Parathyroid adenoma (tissue), 2 donors: Measurements from ENCODE around the gene TARM1.

ENCODE experiments used
- H2AFZ ChIP-seq: fragments of 300-600 bp; sonication (generic); one replicate; pipeline ENCODE4 v1.7.0; 2017; ENCODE audit warnings: antibody characterized with exemption, mild to moderate bottlenecking
- H3K27ac ChIP-seq: fragments of 300-600 bp; sonication (generic); one replicate; pipeline ENCODE4 v1.7.0; 2017
- H3K27me3 ChIP-seq: fragments of 300-600 bp; sonication (generic); one replicate; pipeline ENCODE4 v1.7.0; 2017; ENCODE audit warnings: low read length; ENCODE audit not compliant: control insufficient read depth, insufficient read depth
- H3K36me3 ChIP-seq: fragments of 300-600 bp; sonication (generic); one replicate; pipeline ENCODE4 v1.7.0; 2017; ENCODE audit warnings: low read length; ENCODE audit not compliant: control insufficient read depth, insufficient read depth
- H3K4me1 ChIP-seq: fragments of 300-600 bp; sonication (generic); one replicate; pipeline ENCODE4 v1.7.0; 2017; ENCODE audit warnings: control low read depth
- H3K4me2 ChIP-seq: fragments of 300-600 bp; sonication (generic); one replicate; pipeline ENCODE4 v1.7.0; 2017; ENCODE audit warnings: low read length
- H3K4me3 ChIP-seq: fragments of 300-600 bp; sonication (generic); one replicate; pipeline ENCODE4 v1.7.0; 2017; ENCODE audit warnings: low read depth, low read length
- H3K79me2 ChIP-seq: fragments of 300-600 bp; sonication (generic); one replicate; pipeline ENCODE4 v1.7.0; 2017; ENCODE audit warnings: control low read depth
- H3K9ac ChIP-seq: fragments of 300-600 bp; sonication (generic); one replicate; pipeline ENCODE4 v1.7.0; 2017; ENCODE audit warnings: mild to moderate bottlenecking
- H3K9me3 ChIP-seq: fragments of 300-600 bp; sonication (generic); one replicate; pipeline ENCODE4 v1.7.0; 2017; ENCODE audit warnings: low read length; ENCODE audit not compliant: control insufficient read depth
- TF ChIP-seq, protein P1 (sequence below): fragments of 300-600 bp; sonication (generic); IDR thresholded peaks from one replicate; pipeline ENCODE4 v1.7.0; 2017; ENCODE audit warnings: antibody characterized with exemption, mild to moderate bottlenecking
- donor health status: primary hyperparathyroidism.

The TARM1 gene

DNA sequence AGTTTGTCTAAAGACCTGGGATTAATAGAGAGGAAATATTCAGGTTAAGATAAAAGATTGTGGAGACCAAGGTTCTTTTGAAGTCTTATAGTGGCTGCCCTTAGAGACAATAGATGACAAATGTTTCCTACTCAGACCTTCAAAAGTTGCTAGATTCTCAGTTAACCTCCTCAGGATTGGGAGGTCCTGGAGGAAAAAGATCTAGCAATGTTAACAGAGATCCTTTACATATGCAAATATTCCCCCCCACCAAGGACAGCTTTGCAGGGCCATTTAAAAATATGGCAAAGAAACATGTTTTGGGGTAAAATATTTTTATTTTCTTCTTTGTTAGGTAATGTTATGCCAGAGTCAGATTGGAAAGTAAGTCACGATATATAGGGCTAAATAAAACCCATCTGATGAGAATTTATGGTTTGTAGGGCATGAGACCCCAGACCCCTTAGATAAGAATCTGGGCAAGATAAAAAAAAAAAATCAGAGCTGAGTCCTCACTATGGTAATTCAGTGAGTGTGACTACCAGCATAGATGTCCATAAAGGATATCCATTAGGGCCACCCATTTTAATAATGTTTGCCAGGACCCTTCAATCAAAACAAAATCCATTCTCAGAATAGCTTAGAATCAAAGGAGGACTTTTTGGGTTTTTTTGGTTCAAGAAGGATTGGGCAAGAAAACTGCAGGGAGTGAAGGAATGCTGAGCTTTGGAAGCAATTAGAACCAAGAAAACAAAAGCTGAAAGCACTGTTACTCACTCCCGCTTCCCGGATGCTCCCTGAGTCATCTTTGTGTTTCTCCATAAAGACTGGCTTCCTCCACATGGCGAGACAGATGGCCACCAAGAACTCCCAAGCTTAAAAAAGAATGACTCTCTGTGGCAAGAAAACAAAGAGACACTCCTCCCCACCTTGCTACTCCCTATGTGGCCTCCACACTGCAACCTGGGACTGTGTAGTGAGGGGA is 45.7 kb downstream of the TARM1 start:
- H3K27me3 ChIP-seq, result no peaks in the 10 kb centered on the region

DNA sequence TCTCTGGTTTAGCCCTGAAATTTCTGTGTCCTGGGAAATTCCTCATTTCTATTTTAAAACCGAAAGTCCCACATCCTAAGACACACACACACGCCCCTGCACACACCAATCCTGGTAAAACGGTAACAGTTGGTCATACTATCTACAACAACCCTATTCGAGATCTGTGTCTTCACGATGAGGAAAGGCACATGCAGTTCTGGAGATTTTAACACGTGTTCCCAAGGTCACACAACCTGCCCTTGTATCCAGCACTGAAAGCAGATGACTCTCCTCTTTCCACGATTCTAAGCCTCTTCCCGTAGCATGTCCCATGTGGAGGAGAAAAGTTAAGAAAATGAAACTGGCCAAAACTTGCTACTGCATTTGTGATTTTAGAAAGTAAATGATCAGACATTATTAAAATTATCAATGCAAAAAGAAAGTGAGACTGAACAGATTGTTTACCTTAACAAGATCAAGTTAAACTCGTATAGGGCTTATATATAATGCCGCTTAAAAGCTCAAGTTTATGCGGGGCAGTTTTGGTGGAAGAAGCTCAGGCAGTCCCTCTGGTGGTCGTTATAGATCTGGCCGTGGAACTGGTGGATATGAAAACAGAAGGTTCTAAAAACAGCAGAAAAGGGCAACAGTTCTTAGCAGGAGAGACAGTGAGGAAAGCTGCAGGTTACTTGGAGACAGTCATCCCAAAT is 50.1 kb downstream of the TARM1 start:
- Histone ChIP-seq H3K79me2 (no peaks in the 10 kb centered on the region), H3K9ac (no peak overlapping the region), H2AFZ (peak overlapping the region; percentile 47), H3K36me3 (no peaks in the 10 kb centered on the region), H3K4me1 (no peaks in the 10 kb centered on the region), H3K27me3 (no peaks in the 10 kb centered on the region), H3K4me3 (no peak overlapping the region), H3K9me3 (no peaks in the 10 kb centered on the region), H3K27ac (no peak overlapping the region), H3K4me2 (no peak overlapping the region)
- TF ChIP-seq, protein P1, sequence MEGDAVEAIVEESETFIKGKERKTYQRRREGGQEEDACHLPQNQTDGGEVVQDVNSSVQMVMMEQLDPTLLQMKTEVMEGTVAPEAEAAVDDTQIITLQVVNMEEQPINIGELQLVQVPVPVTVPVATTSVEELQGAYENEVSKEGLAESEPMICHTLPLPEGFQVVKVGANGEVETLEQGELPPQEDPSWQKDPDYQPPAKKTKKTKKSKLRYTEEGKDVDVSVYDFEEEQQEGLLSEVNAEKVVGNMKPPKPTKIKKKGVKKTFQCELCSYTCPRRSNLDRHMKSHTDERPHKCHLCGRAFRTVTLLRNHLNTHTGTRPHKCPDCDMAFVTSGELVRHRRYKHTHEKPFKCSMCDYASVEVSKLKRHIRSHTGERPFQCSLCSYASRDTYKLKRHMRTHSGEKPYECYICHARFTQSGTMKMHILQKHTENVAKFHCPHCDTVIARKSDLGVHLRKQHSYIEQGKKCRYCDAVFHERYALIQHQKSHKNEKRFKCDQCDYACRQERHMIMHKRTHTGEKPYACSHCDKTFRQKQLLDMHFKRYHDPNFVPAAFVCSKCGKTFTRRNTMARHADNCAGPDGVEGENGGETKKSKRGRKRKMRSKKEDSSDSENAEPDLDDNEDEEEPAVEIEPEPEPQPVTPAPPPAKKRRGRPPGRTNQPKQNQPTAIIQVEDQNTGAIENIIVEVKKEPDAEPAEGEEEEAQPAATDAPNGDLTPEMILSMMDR, result peak; percentile 12

More for the DNA sequence above, 45.7 kb downstream of the TARM1 start:
- no peaks in the 10 kb centered on the region for H3K79me2 ChIP-seq
- H3K36me3 ChIP-seq, result no peaks in the 10 kb centered on the region
- H3K4me3 ChIP-seq, result no peak overlapping the region
- TF ChIP-seq, protein P1, result no peak
- H3K9ac ChIP-seq, result no peak overlapping the region
- H3K4me1 ChIP-seq, result no peaks in the 10 kb centered on the region
- H2AFZ ChIP-seq, result no peak overlapping the region
- no peak overlapping the region for H3K4me2 ChIP-seq
- no peaks in the 10 kb centered on the region for H3K9me3 ChIP-seq
- no peak overlapping the region for H3K27ac ChIP-seq

GRCh38 chr19:54029930-54030490 is 51.2 kb downstream of the TARM1 start:
- Histone ChIP-seq H3K36me3 (no peaks in the 10 kb centered on the region), H3K79me2 (no peaks in the 10 kb centered on the region), H3K9ac (no peak overlapping the region), H3K27me3 (no peaks in the 10 kb centered on the region), H3K27ac (no peak overlapping the region), H3K4me3 (no peak overlapping the region), H2AFZ (no peak overlapping the region), H3K9me3 (no peaks in the 10 kb centered on the region), H3K4me1 (no peaks in the 10 kb centered on the region), H3K4me2 (no peak overlapping the region)
- TF ChIP-seq, protein P1, result peak; percentile 49

DNA sequence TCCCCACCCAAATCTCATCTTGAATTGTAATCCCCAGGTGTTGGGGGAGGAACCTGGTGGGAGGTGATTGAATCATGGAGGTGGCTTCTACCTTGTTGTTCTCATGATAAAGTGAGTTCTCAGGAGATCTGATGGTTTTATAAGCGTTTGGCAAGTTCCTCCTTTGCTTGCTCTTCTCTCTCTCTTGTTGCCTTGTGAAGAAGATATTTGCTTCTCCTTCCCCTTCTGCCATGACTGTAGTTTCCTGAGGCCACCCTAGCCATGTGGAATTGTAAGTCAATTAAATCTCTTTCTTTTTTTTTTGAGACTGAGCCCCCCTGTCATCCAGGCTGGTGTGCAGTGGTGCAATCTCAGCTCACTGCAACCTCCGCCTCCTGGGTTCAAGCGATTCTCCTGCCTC is 51.9 kb downstream of the TARM1 start:
- H2AFZ ChIP-seq, result no peak overlapping the region
- no peak overlapping the region for H3K9ac ChIP-seq
- H3K4me2 ChIP-seq, result no peak overlapping the region
- no peaks in the 10 kb centered on the region for H3K36me3 ChIP-seq
- H3K27ac ChIP-seq, result no peak overlapping the region
- no peaks in the 10 kb centered on the region for H3K79me2 ChIP-seq
- no peak overlapping the region for H3K4me3 ChIP-seq
- H3K27me3 ChIP-seq, result no peaks in the 10 kb centered on the region
- H3K9me3 ChIP-seq, result no peaks in the 10 kb centered on the region
- H3K4me1 ChIP-seq, result no peaks in the 10 kb centered on the region
- TF ChIP-seq, protein P1, result no peak
